GM12865 (cell line): ENCODE data around the gene CYP2J2.
A peak's percentile ranks its signal among the peaks of the same experiment; 100 is the strongest.
"Not testable (repeated sequence)": the region's sequence is repeated elsewhere in the genome, so short reads cannot be mapped to it uniquely, and the experiment has no call there.

Experiments used
- DNase-seq: peaks from one replicate; pipeline ENCODE4 v3.0.0; 2010; ENCODE audit warnings: low read depth
- H3K4me3 ChIP-seq: 2 replicates; pipeline ENCODE4 v1.5.1; 2011; ENCODE audit warnings: mild to moderate bottlenecking, low read depth, low read length, control low read depth
- CTCF ChIP-seq: IDR thresholded peaks from 2 replicates; pipeline ENCODE4 v1.5.1; 2011; ENCODE audit warnings: low read length, control low read depth, low read depth, inconsistent platforms; ENCODE audit not compliant: insufficient read depth; ENCODE audit errors: missing control alignments

CYP2J2 gene

GRCh38 chr1:59926381-59927123 is at the start of gene CYP2J2:
Gene CYP2J2, minus strand, starts transcription at chr1:59926773. Its CDS starts 27 bp downstream, at chr1:59926746.
- TF ChIP-seq CTCF = no peak
- no peak for DNase-seq
- no peak within 1 kb of the TSS; the same call in 1 of the 2 replicates for H3K4me3 ChIP-seq

GRCh38 chr1:59973719-59974118 is 47.1 kb upstream of the CYP2J2 start:
- no peak overlapping the region for H3K4me3 ChIP-seq
- no peak for DNase-seq
- TF ChIP-seq CTCF = no peak

GRCh38 chr1:59972216-59972927 is 45.8 kb upstream of the CYP2J2 start:
- no peak for TF ChIP-seq CTCF
- no peak for DNase-seq
- H3K4me3 ChIP-seq = no peak overlapping the region

GRCh38 chr1:59971464-59971911 is 44.9 kb upstream of the CYP2J2 start:
- TF ChIP-seq CTCF = peak; percentile 80
- H3K4me3 ChIP-seq = no peak overlapping the region
- DNase-seq = peak; percentile 35

- not testable (repeated sequence) for DNase-seq, H3K4me3 ChIP-seq
These were observed 43.1 kb upstream of the CYP2J2 start for GRCh38 chr1:59969542-59970175.

GRCh38 chr1:59968746-59969145 is 42.2 kb upstream of the CYP2J2 start:
- not testable (repeated sequence) for H3K4me3 ChIP-seq, DNase-seq

GRCh38 chr1:59967780-59968179 is 41.2 kb upstream of the CYP2J2 start:
- TF ChIP-seq CTCF = no peak
- no peak overlapping the region for H3K4me3 ChIP-seq
- DNase-seq = no peak
